ENCODE measurements around the gene HYAL3. TPM values are rescaled to one million over a fixed set of nuclear protein-coding genes. Genes with fewer than 3 reads are reported as not detected.

HYAL3 gene
- total RNA-seq, 1 experiment from 2014 or later: 20.8 TPM

- H3K9me3 ChIP-seq (ENCODE audit: low read length): no peaks in the 10 kb centered on the region
- no TSS peak for BruUV-seq (replicated peaks)
- H3K4me2 ChIP-seq (ENCODE audit: low read length): no peak within 1 kb of the TSS
- H3K79me2 ChIP-seq (ENCODE audit: low read length): peaks cover 15% of the 10 kb centered on the region
- no peak within 1 kb of the TSS for H3K27ac ChIP-seq (ENCODE audit: low read length)
- H2AFZ ChIP-seq (ENCODE audit: low read length): no peak within 1 kb of the TSS
- no peaks in the 10 kb centered on the region for H3K36me3 ChIP-seq (ENCODE audit: low read depth, low read length)
- peaks cover 13% of the 10 kb centered on the region for H3K4me1 ChIP-seq (ENCODE audit: insufficient read depth, low read length)
- no peak within 1 kb of the TSS for H3K4me3 ChIP-seq (ENCODE audit: low read length)
- no peaks in the 10 kb centered on the region for H3K27me3 ChIP-seq (ENCODE audit: low read length)
- ChIA-PET POLR2A (ENCODE audit: unreplicated experiment) (no interaction called here), CTCF (no interaction called here)
- no peak within 1 kb of the TSS for H3K9ac ChIP-seq (ENCODE audit: low read length)
- TF ChIP-seq EZH2phosphoT487 (IDR thresholded peaks at IDR 0.05; ENCODE audit: borderline replicate concordance, low read length) (no peak), EZH2 (IDR thresholded peaks at IDR 0.05; ENCODE audit: low read length, unreplicated experiment) (no peak)
- TF ChIP-seq, protein P1, sequence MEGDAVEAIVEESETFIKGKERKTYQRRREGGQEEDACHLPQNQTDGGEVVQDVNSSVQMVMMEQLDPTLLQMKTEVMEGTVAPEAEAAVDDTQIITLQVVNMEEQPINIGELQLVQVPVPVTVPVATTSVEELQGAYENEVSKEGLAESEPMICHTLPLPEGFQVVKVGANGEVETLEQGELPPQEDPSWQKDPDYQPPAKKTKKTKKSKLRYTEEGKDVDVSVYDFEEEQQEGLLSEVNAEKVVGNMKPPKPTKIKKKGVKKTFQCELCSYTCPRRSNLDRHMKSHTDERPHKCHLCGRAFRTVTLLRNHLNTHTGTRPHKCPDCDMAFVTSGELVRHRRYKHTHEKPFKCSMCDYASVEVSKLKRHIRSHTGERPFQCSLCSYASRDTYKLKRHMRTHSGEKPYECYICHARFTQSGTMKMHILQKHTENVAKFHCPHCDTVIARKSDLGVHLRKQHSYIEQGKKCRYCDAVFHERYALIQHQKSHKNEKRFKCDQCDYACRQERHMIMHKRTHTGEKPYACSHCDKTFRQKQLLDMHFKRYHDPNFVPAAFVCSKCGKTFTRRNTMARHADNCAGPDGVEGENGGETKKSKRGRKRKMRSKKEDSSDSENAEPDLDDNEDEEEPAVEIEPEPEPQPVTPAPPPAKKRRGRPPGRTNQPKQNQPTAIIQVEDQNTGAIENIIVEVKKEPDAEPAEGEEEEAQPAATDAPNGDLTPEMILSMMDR (conservative IDR thresholded peaks at IDR 0.05; ENCODE audit: low read depth, low read length): no peak
- H4K20me1 ChIP-seq (ENCODE audit: low read length): no peaks in the 10 kb centered on the region
- DNase-seq: no peak
- H3F3A ChIP-seq (ENCODE audit: low read length, unreplicated experiment): no peaks in the 10 kb centered on the region
- ATAC-seq: no peak
- intact Hi-C loops (cut with micrococcal nuclease): no loop called here
- no peaks in the 10 kb centered on the region for H3K9me2 ChIP-seq (replicated peaks; ENCODE audit: low read length)
Measured at GRCh38 chr3:50340448-50341329, 41.5 kb upstream of the HYAL3 start, which contains the start of gene RASSF1. Gene RASSF1, minus strand, starts transcription at chr3:50340836. Its CDS starts 31 bp downstream, at chr3:50340805.

- H2AFZ ChIP-seq (ENCODE audit: low read length): no peak overlapping the region
- H3K9ac ChIP-seq (ENCODE audit: low read length): no peak overlapping the region
- H3K79me2 ChIP-seq (ENCODE audit: low read length): peaks cover 21% of the 10 kb centered on the region
- no peaks in the 10 kb centered on the region for H3K9me3 ChIP-seq (ENCODE audit: low read length)
- no peak overlapping the region for H3K4me2 ChIP-seq (ENCODE audit: low read length)
- ChIA-PET POLR2A (ENCODE audit: unreplicated experiment) (no interaction called here), CTCF (no interaction called here)
- H3K27me3 ChIP-seq (ENCODE audit: low read length): no peaks in the 10 kb centered on the region
- H4K20me1 ChIP-seq (ENCODE audit: low read length): peaks cover 3% of the 10 kb centered on the region; the same call in 1 of the 2 replicates
- intact Hi-C loops (cut with micrococcal nuclease): no loop called here
- no peaks in the 10 kb centered on the region for H3F3A ChIP-seq (ENCODE audit: low read length, unreplicated experiment)
- no peak overlapping the region for H3K27ac ChIP-seq (ENCODE audit: low read length)
- no TSS peak for BruUV-seq (replicated peaks)
- no peak overlapping the region for H3K4me3 ChIP-seq (ENCODE audit: low read length)
- peaks cover 18% of the 10 kb centered on the region for H3K4me1 ChIP-seq (ENCODE audit: insufficient read depth, low read length)
- no peak for ATAC-seq
- DNase-seq: no peak
- TF ChIP-seq EZH2 (IDR thresholded peaks at IDR 0.05; ENCODE audit: low read length, unreplicated experiment) (no peak), EZH2phosphoT487 (IDR thresholded peaks at IDR 0.05; ENCODE audit: borderline replicate concordance, low read length) (no peak)
- TF ChIP-seq, protein P1 (conservative IDR thresholded peaks at IDR 0.05; ENCODE audit: low read depth, low read length): no peak
- no peaks in the 10 kb centered on the region for H3K36me3 ChIP-seq (ENCODE audit: low read depth, low read length)
- H3K9me2 ChIP-seq (replicated peaks; ENCODE audit: low read length): no peaks in the 10 kb centered on the region
Measured at GRCh38 chr3:50340147-50340447, 40.9 kb upstream of the HYAL3 start.
